ENCODE results near the gene ADAMTSL2.

The ADAMTSL2 gene

DNA sequence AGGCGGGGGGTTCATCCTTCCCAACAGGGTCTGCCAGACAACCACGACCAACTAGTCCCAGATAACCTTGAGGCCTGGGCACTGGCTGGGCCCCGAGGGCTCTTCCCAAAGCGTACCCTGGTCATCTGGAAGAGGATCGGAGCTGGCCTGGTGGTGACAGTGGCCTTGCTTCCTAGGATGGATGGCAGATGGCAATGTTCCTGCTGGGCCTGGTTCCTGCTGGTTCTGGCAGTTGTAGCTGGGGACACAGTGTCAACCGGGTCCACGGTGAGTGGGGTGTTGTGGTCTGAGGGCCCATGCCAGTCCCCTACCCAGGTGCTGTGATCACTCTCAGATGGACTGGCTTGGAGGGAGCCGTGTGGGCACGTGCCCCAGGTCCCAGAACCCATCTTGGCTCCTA lies 2.0 kb downstream of the ADAMTSL2 start:
- no peak for FAIRE-seq

DNA sequence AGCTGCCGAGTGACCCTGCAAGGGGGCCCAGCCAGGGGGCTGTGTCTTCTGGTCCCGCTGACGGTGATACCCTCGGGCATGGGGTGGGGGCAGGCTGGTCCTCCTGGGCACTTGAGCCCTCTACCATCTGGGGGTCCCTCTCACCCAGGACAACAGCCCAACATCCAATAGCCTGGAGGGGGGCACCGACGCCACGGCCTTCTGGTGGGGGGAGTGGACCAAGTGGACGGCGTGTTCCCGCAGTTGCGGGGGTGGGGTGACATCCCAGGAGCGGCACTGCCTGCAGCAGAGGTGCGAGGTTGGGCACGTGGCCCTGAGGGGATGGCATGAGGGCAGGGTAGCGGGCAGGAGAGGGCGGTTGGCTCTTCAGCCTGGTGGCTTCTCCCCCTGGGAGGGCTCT lies 2.8 kb downstream of the ADAMTSL2 start:
- FAIRE-seq = no peak

DNA sequence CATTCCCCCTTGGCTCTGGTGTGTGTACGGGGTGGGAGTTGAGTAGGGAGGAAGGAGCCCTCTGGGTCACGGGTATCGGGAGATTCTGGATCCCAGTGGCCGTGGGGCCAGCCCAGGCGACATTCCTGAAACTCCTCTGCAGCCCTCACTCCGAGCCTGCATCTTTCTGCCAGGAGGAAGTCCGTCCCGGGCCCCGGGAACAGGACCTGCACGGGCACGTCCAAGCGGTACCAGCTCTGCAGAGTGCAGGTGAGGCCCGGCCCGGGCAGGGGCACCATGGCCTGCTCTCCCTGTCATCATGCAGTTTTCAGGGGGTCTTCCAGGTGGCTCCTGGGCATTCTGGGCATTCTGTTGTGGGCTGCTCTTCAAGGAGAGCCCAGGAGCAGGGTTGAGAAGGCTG lies 3.7 kb downstream of the ADAMTSL2 start:
- no peak for FAIRE-seq

DNA sequence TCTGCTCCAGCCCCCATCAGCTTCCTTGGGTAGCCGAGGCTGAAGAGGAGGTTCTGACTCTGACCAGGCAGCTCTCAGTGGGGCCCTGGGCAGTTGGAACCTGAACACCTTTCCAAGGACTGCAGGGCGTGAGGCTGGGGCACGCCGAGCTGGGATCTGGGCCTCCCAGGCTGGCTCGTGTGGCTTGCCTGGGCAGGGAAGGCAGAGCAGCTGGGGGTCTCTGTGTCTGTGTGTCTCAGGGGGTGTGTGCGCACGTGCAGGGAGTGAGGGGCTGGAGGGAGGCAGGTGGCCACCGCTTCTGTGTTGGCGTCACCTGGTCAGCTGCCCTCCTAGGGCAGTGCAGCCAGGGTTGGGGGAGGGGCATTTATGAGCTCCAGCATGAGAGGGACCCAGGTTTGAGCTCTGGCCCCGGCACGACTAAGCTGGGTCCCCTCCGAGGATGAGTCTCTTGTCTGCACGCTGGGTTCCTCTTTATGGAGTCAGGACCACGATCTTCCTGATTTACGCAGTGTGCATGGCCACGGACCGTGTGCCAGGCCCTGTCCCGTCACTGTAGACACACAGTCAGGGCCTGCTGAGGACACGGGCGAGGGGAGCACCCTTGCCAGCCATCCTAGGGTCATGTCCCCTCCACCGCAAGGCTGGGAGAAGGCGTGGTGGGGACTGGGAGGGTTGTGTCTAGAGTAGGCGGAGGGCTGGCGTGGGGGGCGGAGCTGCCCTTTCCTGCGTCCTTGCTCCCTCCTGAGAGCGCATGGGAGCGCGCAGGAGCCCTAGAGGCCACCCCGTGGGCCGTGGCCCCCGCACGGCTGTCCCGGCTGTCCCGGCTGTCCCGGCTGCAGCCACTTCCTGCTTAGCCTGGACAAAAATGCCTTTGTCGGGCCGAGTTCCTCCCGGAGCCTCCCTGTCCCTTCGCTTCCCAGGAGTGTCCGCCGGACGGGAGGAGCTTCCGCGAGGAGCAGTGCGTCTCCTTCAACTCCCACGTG lies 4.6 kb downstream of the ADAMTSL2 start:
- FAIRE-seq = no peak

DNA sequence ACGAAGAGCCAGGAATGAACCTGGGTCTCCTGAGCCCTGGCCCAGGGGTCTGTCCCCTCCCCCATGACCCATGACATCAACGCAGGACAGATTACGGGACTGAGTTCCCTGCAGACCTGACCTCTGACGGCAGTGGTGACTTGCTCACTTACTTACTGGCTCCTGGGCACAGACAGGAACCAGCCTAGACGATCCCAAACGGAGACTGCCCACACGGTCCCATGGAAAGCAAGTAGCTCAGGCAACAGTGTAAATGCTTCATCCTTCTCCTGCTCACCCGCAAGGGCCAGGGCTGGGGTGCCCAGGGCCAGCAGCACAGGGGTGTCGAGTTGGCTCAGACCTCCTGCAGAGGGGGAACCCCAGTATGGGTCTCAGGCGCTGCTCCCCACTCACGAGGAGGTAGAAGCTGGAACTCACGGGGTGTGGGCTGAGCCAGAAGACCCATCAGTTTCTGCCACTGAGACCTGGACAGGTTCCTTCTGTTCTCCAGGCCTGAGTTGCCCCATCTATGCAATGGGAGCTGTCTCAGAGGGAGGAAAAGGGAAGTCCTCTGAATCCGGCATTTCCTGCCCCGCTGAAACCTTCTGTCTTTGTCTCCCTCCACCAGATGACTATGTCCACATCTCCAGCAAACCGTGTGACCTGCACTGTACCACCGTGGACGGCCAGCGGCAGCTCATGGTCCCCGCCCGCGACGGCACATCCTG lies 5.6 kb downstream of the ADAMTSL2 start:
- FAIRE-seq = no peak

DNA sequence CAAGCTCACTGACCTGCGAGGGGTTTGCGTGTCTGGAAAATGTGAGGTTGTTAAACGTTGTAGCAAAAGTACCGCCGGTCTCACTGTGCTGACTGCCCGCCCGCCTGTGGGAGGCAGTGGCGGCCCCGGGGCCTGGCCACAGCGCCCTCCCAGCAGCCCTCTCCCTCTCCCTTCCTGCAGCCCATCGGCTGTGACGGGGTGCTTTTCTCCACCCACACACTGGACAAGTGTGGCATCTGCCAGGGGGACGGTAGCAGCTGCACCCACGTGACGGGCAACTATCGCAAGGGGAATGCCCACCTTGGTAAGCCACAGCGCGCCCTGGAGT lies 6.2 kb downstream of the ADAMTSL2 start:
- no peak for FAIRE-seq

DNA sequence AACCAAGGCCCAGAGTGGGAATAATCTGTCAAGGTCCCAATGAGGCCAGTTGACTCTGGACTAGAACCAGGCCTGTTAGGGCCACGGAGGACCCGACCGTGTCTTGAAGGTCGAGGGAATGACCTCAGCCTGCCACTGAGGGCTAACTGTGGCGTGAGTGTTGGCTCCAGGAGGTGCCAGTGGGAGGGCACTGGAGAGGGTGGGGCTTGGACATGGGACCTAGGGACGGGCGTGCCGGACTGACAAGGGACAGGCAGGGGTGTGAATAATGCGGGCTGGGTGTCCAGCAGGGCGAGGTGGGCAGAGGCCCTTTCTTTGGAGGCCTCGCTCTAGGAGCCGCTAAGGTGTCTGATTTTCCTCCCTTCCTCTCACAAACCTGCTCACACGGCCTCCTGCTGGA lies 7.5 kb downstream of the ADAMTSL2 start:
- FAIRE-seq = no peak

DNA sequence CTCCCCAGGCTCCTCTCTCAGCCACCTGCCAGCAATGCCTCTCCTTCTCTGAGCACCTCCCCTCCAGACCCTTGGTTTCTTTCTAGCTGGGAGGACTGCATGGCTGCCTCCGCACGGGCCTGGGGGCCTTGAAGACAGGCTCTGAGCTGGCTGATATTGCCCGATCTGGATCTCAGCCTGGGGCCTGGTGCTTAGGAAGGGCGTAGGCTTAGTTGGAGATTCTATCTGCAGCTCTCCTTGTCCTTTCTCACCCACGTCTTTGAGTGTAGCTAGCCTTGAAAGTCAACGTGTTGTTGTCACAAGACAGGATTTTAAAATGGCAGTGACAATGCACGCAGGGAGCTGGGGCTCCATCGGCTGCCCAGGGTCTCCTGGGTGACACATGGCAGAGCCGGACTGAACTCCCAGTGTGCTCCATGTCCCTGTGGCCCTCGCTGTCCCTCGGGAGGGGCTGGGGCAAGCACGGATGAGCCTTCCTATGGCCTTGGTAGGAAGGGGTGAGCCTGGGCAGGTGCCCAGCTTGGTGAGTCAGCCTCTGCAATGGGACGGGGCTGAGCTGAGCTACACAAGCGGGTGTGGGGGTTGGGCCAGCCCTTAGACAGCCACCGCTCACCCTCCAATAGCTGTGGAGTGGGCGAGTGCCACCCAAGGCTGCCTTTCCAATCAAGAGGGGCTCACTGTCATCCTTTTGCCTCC lies 9.4 kb downstream of the ADAMTSL2 start:
- FAIRE-seq = no peak

DNA sequence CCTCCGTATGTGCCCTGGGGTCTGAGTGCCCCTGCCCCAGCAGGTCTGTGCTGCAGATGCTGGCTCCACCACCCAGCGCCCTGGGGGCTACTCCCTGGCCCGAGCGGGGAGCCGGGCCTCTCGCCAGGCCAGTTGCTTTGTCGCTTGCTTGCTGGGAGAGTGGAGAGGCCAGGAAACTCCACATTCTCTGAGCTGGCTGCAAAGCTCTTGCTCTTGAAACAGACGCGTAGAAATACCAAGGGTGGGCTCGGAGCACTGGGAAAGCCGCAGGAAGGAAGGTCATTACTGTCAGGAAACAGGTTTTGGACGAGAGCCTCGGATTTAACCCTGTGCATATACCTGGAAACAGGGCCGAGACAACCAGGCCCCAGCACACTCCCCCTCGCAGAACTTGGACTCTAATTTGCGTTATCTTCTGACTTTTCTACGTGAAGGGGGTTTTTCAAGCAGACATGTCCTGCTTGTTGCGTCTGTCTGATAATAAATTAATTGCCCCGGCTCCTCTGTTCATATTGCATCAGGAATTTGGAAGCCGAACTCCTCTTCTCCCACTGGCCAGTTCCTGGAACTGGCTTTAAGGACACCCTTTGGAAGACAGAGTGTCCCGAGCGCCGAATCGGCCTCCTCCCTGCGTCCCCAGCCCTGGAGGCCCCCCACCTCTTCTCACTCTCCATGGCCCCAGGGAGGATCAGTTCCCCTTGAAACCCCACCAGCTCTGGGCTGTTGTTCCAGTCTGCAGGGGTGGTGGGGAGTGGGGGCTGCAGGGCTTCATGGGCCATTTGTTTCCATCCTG lies 11.2 kb downstream of the ADAMTSL2 start:
- no peak for FAIRE-seq

DNA sequence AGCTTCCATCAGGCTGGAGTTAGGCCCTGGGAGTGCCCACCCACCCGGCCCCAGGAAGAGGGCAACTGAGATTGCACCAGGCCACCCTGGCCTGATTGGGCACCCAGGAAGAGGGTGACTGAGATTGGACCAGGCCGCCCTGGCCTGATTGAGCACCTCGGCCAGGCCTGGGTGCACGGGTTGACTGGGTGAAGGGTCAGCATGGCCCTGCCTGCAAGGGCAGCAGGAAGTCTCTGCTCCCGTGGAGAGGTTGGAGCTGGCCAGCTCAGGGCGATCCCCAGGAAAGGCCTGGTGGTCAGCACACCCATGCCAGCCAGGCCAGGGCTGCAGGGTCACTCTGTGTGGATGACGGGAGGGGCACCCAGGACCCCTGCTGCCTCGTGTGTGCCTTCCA lies 11.8 kb downstream of the ADAMTSL2 start:
- FAIRE-seq = no peak

DNA sequence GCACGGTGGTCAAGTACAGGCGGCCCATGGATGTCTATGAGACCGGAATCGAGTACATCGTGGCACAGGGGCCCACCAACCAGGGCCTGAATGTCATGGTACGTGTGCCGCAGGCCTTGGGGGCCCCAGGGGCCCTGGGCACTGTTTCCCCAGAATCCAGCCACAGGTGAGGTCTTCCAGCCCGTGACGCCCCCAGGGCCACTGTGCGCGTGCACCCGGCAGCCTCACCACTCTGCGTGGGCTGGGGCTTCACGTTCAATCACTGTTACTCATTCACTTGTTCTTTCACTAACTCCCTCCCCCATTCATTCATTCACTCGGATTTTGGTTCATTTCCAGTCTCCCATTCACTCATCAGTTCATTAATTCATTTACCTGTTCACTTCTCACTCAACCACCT lies 12.6 kb downstream of the ADAMTSL2 start:
- no peak for FAIRE-seq

DNA sequence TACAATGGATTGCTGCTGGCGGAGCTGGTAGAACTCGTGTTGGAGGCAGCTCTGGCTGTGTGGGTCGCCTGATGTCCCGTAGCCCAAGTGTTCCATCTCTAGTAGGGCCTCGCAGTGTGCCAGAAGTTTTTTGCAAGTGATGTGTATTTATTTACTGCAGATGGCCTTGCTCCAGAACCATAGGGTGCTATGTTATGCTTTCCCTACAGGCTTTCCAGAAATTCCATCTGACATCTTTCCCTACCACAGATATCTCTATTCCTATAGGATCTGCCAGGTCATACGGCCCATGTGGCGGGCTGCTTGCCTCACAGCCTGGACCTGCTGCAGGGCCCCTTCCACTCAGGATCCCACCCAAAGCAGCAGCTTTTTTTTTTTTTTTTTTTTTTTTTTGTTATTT lies 16.9 kb downstream of the ADAMTSL2 start:
- FAIRE-seq = no peak

DNA sequence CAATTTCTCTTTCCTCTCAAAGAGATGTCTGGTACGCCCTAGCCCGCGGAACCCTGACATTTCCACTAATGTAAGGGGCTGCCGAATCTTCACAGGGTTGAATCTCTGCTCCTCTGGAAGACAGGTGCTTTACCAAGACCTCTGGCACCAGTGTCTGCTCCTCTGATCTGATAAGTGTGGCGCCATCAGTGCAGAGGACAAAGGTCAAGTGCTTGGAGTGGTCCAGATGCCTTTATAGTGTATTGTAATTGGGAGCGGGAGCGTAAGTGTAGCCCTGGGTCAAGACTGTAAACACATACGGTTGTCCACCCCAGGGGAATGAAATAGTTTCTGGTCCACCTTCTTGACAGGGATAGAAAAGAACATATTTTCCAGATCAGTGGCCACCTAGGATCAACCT lies 17.7 kb downstream of the ADAMTSL2 start:
- no peak for FAIRE-seq

DNA sequence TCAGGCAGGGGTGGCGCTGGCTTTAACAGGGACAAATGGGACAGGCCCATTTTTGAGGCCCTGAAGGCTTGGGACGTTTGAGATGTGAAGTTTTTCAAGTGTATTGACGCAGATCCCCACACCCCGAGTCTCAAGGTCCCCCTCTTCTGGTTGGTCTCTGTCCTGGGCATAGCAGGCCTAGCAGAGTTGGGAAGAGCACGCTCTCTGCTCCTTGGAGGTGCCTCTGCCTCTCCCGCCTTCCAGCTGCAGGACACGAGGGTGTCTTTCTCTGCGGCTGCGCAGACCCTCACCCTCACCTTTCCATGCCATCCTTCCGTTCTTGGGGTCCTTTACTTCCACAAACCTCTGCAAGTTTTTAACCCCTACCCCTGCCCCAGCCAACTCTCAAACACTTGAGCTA lies 18.6 kb downstream of the ADAMTSL2 start:
- FAIRE-seq = no peak

DNA sequence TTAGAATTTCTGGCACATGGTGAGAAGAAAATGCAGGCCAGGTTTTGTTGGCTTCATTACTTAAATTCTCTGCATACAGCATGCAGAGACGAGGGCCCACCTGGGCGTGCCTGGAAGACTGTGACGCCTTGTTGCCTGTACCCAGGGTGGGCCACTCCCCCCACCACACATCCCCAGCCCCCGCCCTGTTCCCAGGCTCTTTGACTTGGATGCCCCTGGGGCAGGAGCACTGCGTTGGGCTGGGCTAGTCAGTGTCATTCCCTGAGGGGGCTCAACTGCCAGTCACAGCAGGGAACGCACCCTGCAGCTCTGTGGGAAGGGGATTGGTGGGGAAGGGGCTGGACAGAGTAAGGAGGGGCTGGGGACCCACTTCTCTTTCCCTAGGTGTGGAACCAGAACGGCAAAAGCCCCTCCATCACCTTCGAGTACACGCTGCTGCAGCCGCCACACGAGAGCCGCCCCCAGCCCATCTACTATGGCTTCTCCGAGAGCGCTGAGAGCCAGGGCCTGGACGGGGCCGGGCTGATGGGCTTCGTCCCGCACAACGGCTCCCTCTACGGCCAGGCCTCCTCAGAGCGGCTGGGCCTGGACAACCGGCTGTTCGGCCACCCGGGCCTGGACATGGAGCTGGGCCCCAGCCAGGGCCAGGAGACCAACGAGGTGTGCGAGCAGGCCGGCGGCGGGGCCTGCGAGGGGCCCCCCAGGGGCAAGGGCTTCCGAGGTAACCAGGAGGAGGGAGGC lies 19.6 kb downstream of the ADAMTSL2 start:
- no peak for FAIRE-seq

DNA sequence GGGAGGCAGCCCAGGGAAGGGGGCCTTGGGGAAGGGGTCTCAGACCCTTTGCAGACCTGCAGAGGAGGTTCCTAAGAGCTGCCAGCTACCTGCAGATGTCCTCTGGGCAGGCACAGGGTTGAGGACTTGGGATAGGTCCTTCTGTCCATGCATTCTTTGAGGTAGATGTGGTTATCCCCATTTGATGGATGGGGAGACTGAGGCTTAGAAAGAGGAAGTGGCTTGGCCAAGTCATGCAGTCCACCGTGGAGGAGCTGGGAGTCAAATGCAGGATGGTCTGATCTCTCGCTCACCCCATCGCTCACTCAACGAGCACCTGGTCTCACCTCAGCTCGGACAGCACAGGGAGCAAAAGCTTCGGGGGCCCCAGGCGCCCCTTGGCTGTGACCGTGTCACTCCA lies 20.2 kb downstream of the ADAMTSL2 start:
- FAIRE-seq = no peak

DNA sequence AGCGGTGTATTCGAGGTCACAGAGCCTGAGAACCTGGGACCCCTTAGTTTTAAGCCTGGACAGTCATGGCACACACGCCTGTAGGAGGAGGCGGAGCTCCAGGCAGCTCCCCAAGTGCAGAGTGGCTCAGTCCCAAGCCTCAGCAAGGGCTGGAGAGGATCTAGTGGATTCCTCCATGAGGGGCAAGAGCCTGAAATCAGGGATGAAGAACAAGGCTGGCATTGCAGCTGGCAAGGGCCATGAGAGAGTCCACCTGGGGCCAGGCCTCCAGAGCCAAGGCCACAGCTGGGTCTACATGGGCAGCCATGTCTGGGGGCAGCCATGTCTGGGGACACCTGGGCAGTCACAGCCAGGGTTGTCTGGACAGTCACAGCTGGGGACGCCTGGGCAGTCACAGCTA lies 21.9 kb downstream of the ADAMTSL2 start:
- no peak for FAIRE-seq

DNA sequence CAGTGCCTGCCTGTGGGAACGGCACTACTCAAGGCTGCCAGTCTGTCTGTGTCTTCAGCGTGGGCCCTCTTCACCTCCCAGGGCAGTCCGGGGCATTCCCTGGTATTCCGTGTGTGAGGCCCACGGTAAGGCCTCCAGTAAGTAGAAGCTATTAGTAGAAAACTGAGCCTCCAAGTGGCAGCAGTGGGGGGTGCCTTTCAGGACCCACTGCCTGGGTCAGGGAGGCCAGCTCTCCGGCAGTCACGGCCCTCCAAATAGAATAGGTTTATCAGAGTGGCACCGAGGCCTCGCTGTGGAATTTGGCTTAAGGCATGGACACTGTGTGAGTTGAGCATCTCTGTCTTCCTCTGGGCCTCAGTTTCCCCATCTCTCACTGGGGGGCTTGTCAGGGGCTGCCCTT lies 23.1 kb downstream of the ADAMTSL2 start:
- FAIRE-seq = no peak

DNA sequence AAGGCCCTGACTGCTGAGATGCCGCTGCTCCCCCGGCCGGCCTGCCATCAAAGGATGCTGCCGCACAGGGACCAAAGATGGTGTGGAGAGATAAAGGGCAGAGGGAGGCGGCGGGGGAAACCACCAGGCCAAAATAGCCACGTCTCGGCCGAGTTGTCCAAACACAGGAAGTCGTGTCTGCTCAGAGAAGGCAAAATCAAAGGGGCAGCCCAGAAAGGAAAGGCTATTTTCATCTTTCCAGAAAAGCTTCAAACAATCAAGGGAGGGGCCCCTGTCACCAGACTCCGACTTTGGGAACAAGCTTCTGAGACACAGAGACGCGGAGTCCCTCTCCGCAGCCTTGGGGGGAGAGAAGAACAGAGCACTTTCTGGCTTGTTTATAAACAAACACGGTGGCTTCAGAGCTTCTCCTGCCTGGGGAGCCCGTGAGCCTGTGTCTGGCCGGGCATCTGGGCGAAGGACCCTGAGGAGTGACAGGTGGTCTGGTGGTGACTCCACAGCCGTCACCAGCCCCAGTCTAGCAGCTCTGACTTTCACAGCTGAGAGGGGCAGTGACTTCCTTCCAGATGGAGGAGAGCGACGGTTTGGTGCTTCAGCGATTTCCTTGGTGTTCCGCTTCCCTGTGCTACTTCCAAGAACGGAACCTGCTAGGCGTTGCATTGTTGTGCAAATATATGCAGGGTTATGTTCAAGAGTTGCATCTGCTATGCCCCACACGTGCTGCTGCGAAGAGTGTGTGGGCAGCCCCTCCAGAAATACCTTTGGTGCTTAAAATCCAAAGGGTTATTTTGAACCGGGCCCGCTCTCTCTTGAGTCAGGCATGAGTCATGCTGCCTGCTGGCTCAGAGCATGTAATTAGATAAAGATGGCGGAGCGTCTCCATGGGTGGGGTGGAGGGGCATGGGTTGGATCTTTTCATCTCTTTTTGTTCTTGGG lies 24.0 kb downstream of the ADAMTSL2 start:
- FAIRE-seq = no peak

DNA sequence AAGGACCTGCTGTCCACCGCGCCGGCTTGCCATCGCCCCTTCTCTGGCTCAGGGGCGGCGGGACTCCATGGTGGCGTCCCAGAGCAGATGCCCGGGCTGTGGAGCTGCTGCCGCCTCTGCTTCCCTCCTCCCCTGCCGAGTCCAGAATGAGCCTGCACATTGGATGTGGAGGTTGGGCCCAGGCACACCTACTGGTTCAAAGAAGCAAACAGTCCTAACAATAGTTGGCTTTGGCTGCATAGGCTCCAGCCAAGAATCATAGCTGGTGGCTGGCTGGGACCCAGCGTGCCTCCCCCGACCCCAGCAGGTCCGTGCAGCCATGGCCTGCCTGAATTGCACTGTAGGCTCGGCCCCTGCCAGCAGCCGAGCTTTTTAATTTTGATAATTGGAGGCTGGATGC lies 25.8 kb downstream of the ADAMTSL2 start:
- FAIRE-seq = no peak

DNA sequence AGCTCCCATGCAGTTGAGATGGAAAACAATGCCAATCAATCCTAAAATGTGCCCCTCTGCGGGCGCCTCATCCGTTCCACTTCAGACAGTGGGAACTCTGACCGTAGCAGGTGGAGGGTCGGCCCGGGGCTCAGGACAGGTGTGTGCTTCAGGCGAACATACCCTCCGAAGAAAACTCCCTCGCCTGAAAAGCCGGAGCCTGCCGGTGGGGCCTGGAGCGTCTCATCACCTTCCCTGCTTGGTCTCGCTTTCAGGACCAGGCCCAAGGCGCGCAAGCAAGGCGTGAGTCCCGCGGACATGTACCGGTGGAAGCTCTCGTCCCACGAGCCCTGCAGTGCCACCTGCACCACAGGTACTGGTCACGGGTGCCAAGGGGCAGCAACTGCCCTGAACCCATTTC lies 26.4 kb downstream of the ADAMTSL2 start:
- no peak for FAIRE-seq

Data from islet of Langerhans (tissue), 1 donor.